ENCODE results near the gene TEPSIN.
A peak's percentile ranks its signal among the peaks of the same experiment; 100 is the strongest.

TEPSIN gene

GRCh38 chr17:81245665-81246342 lies 6.9 kb upstream of the TEPSIN start:
- H3K4me3 ChIP-seq (ENCODE audit: low read length), result no peak overlapping the region
- DNase-seq (ENCODE audit: low read depth), result no peak
- TF ChIP-seq CTCF (conservative IDR thresholded peaks at IDR 0.05; ENCODE audit: low read length), result no peak

- no peak for TF ChIP-seq CTCF (conservative IDR thresholded peaks at IDR 0.05; ENCODE audit: low read length)
- no peak overlapping the region for H3K4me3 ChIP-seq (ENCODE audit: low read length)
- DNase-seq (ENCODE audit: low read depth), result no peak
Observed at GRCh38 chr17:81245024-81245664, 6.3 kb upstream of the TEPSIN start.

GRCh38 chr17:81244358-81245023 lies 5.6 kb upstream of the TEPSIN start:
- DNase-seq (ENCODE audit: low read depth), result no peak
- H3K4me3 ChIP-seq (ENCODE audit: low read length), result no peak overlapping the region
- no peak for TF ChIP-seq CTCF (conservative IDR thresholded peaks at IDR 0.05; ENCODE audit: low read length)

GRCh38 chr17:81243333-81243664 lies 4.4 kb upstream of the TEPSIN start:
- H3K4me3 ChIP-seq (ENCODE audit: low read length), result no peak overlapping the region

DNA sequence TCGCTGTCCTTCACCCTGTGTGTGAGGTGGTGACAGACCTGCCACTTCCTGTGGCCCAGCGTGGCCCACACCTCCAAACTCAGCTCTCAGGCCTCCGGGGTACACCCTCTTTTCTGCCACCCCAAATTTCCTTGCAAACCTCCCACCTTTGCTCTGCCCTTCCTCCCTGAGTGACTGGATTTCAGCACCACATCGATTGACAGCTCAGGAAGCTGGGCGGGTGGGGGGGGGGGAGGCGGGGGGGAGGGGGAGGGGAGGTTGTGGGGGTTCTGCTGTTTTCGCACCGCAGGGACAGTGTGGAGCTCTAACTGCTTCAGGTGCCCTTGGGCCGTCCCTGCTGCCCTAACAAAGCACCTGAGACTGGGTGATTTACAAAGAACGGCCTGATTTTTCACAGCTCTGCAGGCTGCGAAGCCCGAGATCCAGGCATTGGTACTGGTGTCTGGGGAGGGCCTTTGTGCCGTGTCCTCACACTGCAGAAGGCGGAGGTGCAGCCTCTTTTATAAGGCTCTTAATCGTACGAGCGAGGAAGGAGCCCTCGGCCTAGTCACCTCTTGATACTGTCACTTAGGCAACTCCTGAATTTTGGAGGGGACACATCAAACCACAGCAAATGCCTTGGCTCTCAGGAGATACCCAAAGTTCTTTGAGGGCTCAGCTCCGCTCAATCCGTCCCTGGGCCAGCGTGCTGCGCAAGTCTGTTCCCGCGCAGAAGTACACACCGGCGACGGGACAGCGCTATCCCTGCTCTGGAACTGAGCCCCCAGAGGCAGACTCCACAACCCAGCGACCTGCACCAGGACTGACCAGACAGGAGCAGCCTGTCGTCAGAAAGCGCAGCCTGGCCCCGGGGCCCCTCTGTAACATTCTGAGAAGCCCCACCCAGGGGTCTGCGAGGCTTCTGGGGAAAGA lies 3.8 kb upstream of the TEPSIN start:
- TF ChIP-seq CTCF (conservative IDR thresholded peaks at IDR 0.05; ENCODE audit: low read length), result no peak
- DNase-seq (ENCODE audit: low read depth), result no peak

More at GRCh38 chr17:81243333-81243664, 4.4 kb upstream of the TEPSIN start:
- DNase-seq (ENCODE audit: low read depth), result no peak
- no peak for TF ChIP-seq CTCF (conservative IDR thresholded peaks at IDR 0.05; ENCODE audit: low read length)

DNA sequence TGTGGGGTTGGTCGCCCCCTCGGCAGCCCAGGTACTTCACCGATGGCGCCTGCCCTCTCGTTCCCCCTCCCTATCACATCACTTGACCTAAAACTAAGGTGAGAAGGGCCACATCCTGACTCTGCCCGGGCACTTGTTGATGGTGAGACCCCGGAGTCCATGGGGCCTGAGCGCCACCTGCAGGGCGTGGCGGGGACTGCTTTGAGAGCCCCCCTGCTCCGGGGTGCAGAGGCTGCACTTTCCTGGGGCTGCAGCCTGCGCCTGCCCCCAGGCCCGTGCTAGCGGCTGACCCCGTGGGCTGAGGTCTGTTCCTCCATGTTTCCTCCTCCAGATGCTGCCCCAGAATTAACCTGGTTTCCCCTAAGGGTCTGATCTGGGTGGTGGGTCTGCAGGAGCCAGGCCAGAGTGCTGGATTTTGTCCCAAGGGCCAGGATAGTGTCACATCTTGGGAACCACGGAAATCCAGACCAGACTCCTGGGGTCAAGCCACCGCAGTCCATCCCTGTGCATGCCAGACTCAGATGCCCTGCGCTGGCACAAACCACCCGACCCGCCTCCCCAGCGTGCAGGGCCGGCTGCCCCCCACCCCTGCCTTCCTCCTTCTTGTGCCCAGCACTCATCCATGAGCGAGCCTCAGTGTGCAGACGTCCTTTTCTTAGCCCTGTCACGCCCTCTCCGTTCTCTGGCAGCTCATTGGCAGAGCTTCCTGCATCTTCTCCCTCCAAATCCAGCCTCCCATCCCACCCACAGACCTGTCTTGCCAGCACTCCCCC lies 3.0 kb upstream of the TEPSIN start:
- DNase-seq (ENCODE audit: low read depth), result peak; percentile 23
- TF ChIP-seq CTCF (conservative IDR thresholded peaks at IDR 0.05; ENCODE audit: low read length), result peak; percentile 67
- H3K4me3 ChIP-seq (ENCODE audit: low read length), result no peak overlapping the region

More for the DNA sequence above, 3.8 kb upstream of the TEPSIN start:
- no peak overlapping the region for H3K4me3 ChIP-seq (ENCODE audit: low read length)
